GM10248 (cell line): ENCODE data around the gene EFCAB8.

Experiments
- CTCF ChIA-PET: fragments of 300-600 bp; sonication (Branson Sonifier 250); formaldehyde crosslinking; extraction: SDS; loops from one replicate; lab custom pipeline; 2021; ENCODE audit warnings: antibody characterized with exemption; lab: Yijun Ruan, JAX
- POLR2A ChIA-PET: fragments of 350-650 bp; sonication (Branson Sonifier 250); formaldehyde crosslinking; extraction: SDS; loops from one replicate; lab custom pipeline; 2020; ENCODE audit warnings: antibody characterized with exemption; lab: Yijun Ruan, JAX
- DNase-seq: peaks from one replicate; pipeline ENCODE4 v3.0.0; 2012; ENCODE audit errors: extremely low spot score
- TF ChIP-seq, protein P1 (sequence below): IDR thresholded peaks from 2 replicates; pipeline ENCODE4 v1.5.1; 2012; ENCODE audit warnings: mild to moderate bottlenecking, low read depth; ENCODE audit errors: extremely low read depth, missing control alignments, control extremely low read depth

Gene EFCAB8

DNA sequence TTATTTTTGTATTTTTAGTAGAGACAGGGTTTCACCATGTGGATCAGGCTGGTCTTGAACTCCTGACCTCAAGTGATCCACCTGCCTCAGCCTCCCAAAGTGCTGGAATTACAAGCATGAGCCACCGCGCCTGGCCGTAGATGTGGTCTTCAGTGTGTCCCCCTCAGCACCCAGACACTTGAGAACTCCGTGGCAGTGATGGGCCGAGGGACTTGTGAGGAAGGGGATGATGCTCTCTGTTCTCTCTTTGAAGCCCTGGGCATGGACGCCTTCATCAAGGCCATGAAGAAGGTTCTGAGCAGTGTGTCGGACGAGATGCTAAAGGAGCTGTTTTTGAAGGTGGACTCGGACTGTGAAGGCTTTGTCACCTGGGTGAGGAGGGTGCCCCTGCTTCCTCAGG is 16.9 kb downstream of the EFCAB8 start:
- TF ChIP-seq, protein P1, sequence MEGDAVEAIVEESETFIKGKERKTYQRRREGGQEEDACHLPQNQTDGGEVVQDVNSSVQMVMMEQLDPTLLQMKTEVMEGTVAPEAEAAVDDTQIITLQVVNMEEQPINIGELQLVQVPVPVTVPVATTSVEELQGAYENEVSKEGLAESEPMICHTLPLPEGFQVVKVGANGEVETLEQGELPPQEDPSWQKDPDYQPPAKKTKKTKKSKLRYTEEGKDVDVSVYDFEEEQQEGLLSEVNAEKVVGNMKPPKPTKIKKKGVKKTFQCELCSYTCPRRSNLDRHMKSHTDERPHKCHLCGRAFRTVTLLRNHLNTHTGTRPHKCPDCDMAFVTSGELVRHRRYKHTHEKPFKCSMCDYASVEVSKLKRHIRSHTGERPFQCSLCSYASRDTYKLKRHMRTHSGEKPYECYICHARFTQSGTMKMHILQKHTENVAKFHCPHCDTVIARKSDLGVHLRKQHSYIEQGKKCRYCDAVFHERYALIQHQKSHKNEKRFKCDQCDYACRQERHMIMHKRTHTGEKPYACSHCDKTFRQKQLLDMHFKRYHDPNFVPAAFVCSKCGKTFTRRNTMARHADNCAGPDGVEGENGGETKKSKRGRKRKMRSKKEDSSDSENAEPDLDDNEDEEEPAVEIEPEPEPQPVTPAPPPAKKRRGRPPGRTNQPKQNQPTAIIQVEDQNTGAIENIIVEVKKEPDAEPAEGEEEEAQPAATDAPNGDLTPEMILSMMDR: no peak
- no peak for DNase-seq
- POLR2A ChIA-PET: no interaction called here
- CTCF ChIA-PET: interaction anchor here (0.9 to 1.5 kb wide), 3 partner anchors 9 to 221 kb away, joined by 3 read pairs; no protein-coding TSS in a partner anchor

DNA sequence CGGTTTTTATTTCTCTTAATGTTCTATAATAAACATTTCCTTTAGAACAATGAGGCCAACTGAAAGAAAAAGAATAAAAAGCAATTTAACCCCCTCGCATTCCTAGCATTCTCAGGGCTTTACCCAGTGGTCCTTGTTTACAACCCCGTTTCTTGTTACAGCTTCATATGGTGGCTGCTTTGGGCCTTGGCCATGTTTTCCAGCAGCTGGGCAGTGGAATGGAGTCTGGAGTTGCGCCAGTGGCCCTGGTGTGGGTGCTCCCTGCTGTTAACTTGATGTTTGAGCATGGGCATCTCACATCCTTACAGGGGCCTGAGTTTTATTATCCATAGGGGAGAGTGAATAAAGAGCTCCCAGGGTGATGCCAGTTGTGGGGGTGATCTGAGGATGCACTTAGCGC is 18.8 kb downstream of the EFCAB8 start:
- TF ChIP-seq, protein P1: no peak
- CTCF ChIA-PET: interaction anchor here (1.1 kb wide), 1 partner anchor 99 kb away, joined by 3 read pairs; no protein-coding TSS in a partner anchor
- DNase-seq: no peak
- POLR2A ChIA-PET: no interaction called here

DNA sequence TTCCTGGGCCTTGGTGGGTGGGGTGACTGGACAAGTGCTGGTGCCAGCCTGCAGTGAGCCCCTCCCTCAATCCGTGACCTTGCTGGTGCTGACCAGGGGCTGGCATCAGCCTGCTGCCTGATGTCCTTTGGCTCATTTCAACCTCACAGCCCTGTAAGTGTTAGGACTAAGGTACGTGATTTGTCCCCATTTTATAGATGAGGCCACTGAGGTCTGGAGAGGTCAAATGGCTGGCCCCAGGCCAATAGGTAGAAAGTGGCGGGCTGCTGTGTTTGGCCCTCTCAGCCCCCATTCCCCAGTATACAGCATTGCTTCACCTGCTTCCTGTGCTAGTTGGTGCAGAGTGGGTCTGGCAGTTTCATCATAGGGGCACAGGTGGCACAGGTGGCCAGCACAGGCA is 20.1 kb downstream of the EFCAB8 start:
- ChIA-PET POLR2A (no interaction called here), CTCF (no interaction called here)
- no peak for DNase-seq
- TF ChIP-seq, protein P1: no peak

DNA sequence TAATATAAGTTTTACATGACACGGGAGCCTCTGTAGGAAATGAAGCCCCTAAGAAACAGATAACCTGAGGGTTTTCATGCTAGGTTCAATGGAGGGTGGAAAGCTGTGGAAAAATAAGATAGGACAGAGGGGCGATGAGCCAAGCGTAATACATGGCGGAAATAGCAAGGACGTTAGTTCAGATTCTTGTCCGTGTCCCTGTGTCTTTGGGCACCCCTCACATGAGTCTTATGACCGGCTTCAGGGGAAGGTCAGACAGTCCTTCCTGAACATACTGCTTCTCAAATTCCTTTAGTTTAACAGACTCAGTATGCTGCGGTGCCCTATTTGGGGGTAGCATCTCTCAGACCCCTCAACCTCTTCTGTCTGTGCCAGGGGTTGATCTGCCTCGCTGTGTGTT is 20.8 kb downstream of the EFCAB8 start:
- POLR2A ChIA-PET: no interaction called here
- DNase-seq: no peak
- TF ChIP-seq, protein P1: no peak
- CTCF ChIA-PET: interaction anchor here (1.0 to 1.6 kb wide), 2 partner anchors 15 to 22 kb away, joined by 3 to 5 read pairs; no protein-coding TSS in a partner anchor

DNA sequence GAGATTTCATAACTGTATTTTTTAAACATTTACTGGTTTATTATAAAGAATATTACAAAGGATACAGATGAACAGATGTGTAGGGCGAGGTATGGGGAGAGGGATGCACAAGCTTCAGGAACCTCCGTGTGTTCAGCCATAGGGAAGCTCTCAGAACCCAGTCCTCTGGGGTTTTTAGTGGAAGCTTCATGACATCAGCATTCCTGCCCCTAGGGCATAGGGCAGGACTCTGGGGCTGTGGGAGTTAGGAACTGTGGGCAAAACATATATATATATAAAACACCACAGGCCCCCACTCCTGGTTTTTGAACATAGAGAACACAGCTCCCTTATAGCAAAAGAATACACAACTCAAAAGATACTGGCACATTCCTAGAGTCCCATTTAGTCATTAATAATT is 21.9 kb downstream of the EFCAB8 start:
- ChIA-PET CTCF (interaction anchor here (1.0 to 1.6 kb wide), 2 partner anchors 14 to 21 kb away, joined by 3 to 5 read pairs; no protein-coding TSS in a partner anchor), POLR2A (no interaction called here)
- no peak for DNase-seq
- TF ChIP-seq, protein P1: no peak

DNA sequence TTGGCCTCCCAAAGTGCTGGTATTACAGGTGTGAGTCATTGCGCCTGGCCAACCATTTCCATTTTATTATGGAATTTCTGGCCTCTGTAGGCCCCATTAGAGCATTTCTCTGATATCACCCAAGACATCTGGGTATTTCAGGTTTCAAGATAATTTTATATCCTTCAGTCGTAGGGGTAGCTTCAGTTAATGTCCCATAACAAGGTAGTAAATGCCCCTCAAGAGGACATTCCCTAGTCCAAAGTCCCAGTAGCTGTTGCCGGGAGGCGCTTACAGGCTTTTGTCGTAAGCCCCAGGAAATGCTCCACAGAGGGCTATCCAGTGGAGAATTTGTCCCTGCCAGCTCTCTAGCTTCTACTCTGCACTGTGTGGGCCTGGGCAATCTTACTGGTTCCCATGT is 24.4 kb downstream of the EFCAB8 start:
- CTCF ChIA-PET: interaction anchor here (0.6 kb wide), 1 partner anchor 10 kb away, joined by 3 read pairs; no protein-coding TSS in a partner anchor
- TF ChIP-seq, protein P1: no peak
- POLR2A ChIA-PET: no interaction called here
- no peak for DNase-seq
